Hematopoietic multipotent progenitor cell treated with erythropoietin and hydrocortisone succinate and interleukin-3 and kit ligand, for 8 days (in vitro differentiated cells): Measurements from ENCODE around the gene SUSD6.
A peak's percentile ranks its signal among the peaks of the same experiment; 100 is the strongest.
"Not testable (repeated sequence)": the region's sequence is repeated elsewhere in the genome, so short reads cannot be mapped to it uniquely, and the experiment has no call there.

ENCODE experiments used
- DNase-seq: peaks from one replicate; pipeline ENCODE4 v3.0.0-alpha.2; 2015

The SUSD6 gene

DNA sequence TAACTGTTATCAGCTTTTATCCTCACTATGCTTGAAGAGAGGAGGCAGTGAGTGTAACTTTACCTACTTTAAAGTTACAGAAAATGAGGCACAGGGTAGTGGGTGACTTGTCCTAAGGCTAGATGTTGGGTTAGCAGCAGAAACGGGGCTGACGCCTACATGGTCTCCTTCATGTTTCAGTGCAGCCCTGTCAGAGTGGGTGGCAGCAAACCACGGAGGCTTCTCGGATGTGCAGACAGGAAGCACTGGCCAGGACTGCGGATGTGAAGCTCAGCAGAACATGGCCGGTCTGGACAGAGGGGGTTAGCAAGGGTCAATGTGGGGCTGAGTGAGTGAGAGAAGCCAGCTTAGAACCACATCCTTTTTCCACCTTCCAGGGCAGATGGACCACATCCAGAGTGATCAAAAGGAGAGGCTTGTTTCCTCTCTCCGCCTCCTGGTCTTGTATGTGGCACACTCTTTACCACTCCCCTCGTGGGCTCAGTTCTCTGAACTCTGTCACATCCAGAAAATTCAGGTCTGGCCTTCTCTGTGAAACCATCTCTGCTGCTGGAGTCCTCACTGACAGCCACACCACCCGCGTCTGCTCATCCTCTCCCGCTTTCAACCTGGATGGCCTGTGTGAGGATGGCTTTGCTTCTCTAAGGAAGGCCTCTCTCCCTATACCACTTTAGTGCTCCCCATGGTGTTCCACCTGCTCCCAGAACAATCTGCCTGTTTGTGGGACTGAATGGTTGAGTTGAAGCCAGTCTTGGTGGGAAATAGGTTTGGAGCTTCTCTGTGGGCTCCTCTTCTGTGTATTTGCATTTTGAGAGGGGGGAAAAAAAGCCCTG is 14.1 kb downstream of the SUSD6 start:
- peak; percentile 52 for DNase-seq

DNA sequence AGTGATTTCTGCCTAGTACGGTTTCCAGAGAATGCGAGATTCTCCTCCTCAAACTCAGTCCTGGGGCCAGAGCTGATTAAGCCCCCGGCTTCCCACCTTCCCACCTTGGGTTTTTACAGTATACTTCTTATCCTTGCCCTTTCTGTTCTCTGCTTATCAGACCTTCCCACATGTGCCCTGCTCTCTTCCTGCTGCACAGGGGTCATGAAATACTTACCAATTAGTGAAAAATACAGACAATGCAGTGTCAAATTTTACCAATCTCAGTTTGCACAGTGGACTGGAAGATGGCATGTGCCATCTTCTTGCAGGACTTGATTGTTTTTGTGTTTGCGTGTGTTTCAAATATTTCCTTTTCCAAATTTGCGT is 14.7 kb downstream of the SUSD6 start:
- DNase-seq = peak; percentile 81

DNA sequence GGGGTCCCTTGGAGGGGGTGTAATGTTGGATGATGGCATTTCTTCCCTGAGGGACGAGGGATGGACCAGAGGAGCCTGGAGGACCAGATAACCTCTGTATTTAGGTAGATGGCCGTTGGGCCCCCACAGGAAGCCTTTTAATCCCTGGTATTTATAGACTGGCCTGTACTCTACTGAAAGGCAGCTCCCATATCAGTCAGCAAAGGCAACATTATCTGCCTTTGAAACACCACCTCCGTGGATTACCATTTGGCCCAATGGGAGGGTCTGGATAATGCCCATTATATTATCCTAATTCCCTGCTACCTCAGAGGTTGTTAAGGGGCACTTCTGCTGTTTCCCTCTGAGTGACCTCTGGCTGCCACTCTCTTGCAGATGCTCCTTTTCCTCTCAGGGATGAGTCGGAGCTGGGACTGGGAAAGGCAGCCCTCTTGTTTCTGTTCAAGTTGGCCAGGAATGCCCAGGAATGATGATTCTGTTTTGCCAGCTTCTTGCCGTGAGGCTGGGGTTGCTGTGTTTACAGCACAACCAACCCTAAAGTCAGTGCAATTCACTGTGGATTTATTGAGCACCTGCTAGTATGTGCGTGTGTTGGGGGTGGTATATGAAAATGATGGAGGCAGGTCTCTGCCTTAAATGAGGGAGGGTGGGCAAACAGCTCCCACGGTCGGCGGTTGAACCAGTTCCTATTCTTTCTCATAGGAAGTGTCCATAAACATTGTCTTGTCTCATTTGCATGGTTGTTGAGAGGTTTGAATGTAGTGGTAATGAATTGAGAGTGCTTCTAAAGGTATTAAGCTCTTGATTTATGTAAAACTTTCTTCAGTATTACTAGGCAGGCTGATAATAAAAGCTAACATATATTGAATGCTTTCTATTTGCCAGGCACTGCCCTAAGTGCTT is 18.1 kb downstream of the SUSD6 start:
- peak; percentile 59 for DNase-seq

DNA sequence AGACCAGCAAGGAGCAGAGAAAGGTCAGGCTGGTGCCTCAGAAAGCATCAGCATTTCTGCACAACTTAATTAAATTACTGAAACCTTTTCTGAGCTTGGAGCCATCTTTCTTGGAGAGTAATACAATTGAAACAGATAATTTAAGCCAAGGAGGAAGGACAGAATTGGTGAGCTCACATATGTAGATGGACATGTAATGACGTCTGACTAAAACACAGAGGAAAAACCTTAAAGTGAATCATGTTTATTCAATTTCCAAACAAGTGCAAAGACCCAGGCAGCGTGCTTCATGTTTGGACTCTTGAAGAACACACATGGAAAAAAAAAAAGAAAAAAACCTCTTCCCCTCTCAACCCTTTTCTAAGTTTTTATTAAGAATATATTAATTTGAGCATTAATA is 19.0 kb downstream of the SUSD6 start:
- no peak for DNase-seq

DNA sequence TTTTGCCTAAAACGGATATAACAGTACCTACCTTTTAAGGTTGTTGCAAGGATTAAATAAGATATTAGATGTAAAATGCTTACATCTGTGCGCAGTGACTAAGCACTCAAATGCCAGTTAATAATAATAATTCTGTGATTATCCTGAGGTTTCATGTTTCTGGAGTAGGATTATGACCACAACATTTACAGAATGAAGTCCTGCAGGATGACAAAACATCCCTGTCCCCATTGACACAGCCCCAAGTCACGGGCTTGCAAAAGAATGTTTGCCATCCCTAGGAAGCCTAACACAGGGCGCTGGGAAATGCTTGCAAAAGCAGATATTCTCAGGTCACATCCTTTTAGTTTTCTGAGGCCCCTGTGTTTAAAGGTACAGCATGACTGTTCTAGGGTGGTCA is 20.1 kb downstream of the SUSD6 start:
- DNase-seq = no peak

DNA sequence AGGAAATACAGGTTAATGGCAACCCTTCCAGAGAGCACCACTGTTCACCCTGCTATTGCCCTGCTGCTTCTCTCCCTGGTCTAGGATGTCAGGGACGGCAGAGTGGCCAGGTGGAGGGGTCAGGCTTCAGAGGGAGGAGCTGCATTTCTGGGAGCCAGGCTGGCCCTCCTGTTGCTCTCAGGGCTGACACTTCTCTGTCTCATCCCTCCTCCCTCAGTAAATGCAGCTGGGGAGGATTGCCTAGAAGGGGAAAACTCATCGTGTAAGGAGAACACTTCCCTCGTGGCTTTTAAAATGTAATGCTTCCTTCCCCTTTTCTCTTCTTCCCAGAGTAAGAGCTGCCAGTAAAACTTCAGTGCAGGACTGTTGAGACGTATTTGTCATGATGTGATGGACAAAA is 20.8 kb downstream of the SUSD6 start:
- no peak for DNase-seq

DNA sequence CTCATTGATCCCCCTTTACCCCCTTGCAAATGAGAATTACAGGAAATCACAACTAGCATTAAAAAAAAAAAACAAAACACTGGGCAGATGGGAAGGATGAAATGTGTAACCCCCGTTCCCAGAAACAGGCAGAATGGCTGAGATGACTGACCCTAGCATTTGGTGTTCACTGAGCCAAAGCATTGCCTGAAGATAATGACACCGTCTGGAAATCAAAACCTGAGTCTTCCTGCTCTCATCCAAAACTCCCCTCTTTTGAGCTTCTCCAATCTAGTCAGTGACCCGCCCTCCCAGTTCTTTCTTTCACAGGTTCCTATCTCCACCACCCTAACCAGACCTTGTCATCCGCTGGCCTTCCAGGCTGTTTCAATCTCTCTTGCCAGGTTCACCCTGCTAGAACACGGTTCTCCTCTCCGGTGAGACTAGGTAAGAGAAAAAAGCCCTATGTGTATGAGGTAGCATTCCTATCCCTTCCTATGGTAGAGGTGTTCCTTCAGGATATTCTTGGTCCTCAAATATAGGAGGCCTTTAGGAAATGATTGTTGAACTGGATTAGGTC is 21.3 kb downstream of the SUSD6 start:
- no peak for DNase-seq

DNA sequence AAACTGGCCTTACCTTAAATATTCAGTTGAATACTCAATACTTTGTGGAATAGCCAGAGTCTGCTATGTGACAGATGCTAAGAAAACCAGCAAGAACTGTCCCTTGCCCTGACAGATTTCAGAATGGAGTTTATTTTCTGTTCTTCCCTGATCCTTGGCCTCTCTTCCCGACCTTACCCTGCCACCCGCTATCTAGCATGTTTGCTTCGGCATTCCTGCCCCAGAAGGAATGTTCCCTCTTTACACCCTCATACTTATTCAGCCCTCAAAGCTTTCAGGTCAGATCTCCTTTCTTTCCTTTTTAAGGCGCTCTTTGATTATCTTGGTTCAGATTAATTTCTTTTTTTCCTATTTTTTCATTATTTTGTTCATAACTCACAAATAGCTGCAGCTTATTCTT is 21.8 kb downstream of the SUSD6 start:
- DNase-seq = no peak

DNA sequence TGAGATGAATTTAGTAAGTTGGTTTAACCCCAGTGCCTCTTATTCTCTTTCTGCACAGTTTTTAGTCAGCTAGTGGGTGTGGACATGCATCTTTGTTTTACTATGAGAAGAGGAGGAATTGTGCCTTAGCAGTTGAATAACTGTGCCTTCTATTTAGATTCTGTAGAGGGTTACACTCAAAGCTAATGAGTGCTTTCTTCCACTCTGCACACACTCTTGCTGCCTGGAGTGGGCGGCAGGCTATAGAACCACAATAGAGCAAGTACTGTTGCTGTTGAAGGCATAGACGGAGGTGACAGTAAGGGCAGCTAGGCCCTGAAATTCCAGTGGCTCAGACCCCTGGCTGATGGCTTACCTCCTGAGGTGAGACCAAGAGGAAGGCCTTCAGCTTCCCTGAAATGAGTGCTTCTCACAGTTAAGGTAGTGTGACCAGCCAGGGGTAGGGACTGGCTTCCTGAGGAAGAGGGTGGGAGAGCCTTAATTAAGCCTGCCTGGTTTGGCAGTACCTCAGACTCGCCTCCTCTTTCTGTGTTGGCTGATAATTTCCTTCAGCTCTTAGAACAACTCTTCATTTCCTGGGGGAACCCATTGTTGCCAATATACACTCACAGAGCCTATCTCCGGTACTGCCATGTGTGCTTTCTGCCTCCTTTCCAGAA is 24.7 kb downstream of the SUSD6 start:
- peak; percentile 53 for DNase-seq

DNA sequence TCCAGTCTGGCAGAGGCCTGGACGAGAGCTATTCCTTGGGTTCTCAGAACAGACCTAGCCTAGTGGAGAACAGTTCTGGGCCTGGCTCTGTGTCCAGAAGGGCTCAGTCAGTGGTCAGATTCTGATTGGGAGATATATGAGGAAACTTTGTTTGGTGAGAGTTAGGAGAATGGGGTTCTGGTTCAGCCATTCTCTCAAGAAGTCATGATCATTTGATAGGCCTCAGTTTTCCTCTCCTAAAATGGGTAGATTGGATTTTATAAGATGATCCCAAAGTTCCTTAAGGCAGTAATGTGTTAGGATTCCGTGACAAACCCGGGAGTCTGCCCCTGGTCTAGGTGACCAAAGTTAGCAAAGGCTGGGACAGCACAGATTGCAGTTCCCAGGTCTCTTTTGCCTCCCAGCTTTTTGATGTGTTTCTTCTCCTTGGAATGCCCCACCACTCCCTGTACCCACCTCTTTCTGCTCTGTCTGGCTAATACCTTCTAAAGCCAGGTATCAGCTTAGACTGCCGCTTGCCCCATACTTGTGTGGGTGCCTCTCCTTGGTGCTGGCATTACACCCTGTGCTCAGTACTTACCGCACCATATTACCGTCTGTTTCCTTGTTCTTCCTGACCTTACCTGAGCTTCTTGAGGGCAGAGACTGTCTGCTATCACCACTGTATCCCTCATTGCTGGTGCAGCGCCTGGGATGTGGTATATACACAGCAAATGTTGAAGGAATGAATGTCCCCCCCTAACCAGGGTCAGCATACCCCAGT is 25.5 kb downstream of the SUSD6 start:
- DNase-seq = no peak

DNA sequence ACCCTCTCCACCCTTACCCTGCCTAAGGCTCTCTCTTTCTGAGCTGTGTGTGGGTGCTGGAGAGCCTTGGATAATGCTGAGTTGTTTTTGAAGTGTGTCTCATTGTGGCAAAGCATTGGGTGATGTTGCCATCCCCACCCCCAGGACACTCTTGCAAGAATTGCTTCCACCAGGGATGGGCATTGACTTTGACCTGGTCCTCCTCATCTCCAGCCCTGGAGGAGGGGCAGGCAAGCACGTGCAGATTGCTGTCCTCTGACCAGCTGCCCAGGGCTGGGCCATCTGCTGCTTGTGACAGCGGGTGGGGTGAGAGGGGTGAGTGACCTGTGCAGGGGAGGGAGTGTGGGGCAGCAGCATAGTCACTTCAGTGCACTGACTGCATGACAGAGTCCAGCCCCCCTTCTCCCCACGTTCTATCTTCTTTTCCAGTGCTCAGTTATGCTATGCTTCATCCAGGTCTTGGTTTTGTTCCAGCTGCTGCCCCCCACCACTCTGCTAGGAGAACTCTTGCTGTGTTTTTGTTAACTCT is 26.2 kb downstream of the SUSD6 start:
- no peak for DNase-seq

DNA sequence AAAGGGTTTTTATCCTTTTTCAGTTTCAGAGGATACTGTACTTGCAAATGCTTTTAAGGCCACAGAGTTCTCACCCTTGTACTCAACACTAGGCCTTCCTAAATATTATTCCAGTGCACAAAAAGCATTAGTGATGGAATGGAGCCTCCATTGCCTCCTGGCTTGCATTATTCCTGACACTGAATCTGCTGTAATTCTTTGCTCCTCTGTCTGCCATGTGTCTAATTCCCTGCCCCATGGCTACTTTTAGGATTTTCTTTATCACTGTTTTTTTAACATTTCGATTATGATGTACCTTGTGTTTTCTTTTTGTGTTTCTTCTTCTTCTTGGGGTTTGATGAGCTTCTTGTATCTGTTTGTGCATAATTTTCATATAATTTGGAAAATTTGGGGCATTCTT is 29.5 kb downstream of the SUSD6 start:
- no peak for DNase-seq

DNA sequence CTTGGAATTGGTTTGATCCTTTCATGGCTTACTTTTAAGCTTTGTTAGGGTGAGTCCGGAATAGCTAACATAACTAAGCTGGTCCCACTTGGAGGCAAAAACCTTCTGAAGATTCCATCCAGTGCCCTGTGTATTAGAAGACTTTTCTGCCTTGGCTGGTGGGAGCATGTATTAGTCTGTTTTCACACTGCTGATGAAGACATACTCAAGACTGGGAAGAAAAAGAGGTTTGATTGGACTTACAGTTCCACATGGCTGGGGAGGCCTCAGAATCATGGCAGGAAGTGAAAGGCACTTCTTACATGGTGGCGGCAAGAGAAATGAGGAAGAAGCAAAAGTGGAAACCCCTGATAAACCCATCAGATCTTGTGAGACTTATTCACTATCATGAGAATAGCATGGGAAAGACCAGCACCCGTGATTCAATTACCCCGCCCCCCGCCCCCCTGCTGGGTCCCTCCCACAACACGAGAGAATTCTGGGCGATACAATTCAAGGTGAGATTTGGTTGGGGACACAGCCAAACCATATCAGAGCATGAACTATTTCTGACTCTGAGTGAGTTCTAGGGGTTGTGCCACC is 30.9 kb downstream of the SUSD6 start:
- not testable (repeated sequence) for DNase-seq

DNA sequence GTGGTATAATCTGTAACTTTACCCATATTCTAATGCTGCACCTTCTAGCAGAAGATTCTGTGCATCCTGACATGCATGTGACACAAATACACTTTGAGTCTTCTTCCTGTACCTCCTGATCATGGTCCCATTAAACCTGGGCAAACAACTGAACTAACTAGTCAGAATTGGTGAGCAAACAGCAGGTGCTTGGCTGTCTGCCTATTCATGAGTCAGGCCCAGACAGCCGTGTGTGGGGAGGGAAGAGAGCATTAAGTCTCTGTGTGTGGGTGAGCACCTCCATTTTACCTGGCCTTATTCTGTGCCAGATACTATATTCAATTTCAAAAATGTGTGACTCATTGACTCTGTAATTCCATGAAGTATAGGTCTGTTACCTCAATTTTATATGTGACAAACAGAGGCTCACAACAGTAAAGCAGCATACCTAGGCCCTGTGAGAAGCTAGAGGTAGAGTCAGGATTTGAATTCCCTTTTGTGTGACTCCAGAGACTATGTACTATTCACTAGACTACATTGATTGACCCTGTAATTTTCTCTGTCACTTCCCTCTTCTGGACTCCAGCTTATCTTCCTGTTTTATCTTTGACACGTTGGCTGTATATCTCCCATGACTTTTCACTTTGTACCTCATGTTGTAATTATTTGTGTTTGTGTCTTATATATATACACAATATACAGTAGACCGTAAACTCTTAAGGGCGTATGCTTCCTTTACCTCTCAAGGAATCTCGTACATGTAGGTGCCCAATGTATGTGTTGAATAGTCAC is 32.2 kb downstream of the SUSD6 start:
- DNase-seq = peak; percentile 80

DNA sequence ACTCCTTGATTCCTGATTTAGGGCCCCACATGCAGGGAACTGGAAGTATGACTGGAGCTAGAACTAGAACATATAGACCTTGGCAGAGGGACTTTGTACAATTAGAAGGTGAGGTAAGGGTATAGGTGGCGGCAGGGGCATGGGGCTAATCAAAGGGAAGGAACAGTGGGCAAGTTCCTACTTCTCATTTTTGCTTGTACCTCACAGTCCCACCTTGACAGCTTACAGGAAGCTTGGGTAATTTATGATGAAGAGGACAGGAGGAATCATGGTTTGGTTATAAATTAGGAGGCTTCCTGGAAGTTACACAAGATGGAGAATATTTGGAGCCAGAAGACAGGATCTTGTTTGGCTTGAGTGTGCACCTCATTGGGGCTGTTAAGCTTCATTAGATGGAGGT is 33.4 kb downstream of the SUSD6 start:
- DNase-seq = no peak

DNA sequence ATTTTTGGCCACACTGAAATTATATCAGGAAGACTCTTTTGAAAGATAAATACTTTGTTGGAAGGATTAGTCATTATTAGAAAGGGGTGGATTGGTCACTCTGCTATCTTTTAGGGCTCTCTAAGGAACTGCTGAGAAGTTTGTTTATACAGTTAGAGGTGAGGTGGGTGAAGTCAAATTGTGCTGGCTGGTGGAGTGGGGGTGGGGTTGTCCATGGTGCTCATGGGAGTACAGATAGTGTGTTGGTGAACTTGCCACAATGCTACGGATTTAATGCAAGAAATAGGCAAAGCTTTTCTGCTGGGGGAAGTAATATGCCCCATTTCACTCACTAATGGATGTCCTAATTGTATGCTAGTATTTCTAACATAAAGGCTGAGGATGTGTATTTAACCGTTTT is 35.8 kb downstream of the SUSD6 start:
- peak; percentile 46 for DNase-seq

DNA sequence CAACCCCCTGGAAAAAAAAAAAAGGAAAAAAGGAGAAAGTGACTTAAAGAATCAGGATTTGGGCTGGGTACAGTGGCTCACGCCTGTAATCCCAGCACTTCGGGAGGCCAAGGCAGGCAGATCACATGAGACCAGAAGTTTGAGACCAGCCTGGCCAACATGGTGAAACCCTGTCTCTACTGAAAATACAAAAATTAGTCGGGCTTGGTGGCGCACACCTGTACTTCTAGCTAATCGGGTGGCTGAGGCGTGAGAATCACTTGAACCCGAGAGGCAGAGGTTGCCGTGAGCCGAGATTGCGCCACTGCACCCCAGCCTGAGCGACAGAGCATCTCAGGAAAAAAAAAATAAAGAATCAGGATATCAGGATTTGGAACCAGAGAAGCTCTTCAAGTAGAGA is 36.2 kb downstream of the SUSD6 start:
- not testable (repeated sequence) for DNase-seq

DNA sequence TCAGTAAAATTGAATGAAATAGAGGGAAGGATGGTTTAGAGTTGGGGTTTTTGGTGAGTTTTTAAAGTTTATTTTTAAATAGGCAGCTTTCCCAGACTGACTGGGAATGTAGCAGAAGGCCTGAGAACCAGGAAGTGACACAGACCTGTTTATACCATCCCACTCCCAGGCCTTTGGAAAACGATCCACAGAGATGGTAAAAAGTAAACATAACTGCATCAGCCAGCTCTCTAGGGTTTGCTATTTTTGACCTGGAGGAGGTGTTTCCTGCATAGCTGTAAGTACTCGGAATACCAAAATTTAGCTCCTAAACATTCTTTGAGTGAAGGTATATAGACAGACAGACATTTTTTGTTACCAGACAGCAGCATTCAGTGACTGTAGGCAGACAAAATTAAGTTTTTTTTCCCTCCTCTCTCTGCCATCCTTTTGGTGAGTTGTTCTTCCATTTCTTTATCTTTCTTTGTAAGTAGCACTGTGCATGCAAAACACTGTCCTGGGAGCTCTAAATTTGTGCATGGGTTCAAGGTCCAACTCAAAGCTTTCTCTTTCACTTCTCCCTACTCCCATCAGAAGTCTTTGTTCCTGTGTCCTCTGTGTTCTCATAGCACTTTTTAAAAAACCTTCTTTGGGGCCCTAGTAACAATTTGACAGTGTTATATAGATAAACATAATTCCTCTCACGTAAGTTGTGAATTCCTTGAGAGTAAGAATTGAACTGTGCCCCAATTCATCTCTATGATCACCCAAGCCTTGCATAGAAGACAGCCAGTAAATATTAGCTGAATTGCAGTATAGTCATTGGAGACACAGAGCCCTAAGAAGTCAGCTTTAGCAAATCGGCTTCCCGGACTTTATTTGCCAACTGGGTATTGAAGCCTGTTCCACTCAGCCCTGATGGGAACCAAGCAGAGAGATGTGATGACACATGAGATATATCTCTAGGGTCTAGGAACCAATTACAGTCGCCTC is 37.4 kb downstream of the SUSD6 start:
- no peak for DNase-seq

DNA sequence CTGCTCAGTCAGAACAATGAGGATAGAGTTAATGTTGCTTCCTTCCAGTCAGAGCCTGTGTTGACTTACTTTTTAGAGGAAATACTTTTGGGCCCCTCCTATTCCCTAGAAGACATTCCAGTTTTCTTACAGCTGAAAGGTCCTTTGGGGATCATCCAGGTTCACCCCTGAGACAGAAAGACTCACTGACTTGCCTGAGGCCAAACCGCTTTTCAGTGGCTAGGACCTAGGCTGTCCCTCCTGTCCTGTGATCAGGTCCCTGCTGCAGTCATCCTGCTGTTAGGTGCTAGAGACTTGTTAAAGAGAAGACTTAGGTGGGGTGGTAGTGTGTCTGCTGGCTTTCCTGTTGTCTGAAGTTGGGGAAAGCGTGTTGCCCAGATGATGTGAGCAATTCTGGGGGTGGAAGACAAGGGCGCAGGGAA is 39.6 kb downstream of the SUSD6 start:
- DNase-seq = no peak

DNA sequence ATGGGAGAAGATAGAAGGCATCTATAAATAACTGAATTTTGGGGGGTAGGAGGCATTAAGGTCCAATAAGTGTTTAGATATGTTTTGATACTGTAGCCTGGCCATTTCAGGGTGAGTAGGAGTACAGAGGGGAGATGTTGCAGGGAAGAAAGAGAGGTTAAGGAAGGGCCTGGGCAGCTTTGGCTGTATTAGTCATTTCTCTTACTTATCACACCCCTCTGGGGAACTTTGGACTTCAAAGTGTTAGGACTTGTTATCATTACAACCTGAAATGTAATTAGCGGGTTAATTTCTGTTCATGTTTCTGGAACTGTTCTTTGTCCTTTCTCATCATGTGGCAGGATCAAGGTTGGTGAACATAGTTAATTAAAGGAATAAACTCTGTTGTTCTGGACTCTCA is 40.3 kb downstream of the SUSD6 start:
- peak; percentile 70 for DNase-seq
